D721Med (cell line): Measurements from ENCODE around the gene MFSD12.

ENCODE experiments used
- DNase-seq: peaks from one replicate; pipeline ENCODE4 v3.0.0; 2011; ENCODE audit warnings: low spot score; ENCODE audit not compliant: insufficient read length
- FAIRE-seq: peaks from 2 replicates; lab custom pipeline; 2011; peaks lifted over from hg19 to GRCh38; lab: Jason Lieb, UNC
- CTCF ChIP-seq: IDR thresholded peaks from 2 replicates; pipeline ENCODE4 v1.5.1; 2012; ENCODE audit warnings: mild to moderate bottlenecking, control low read depth; ENCODE audit not compliant: insufficient read depth; ENCODE audit errors: missing control alignments

MFSD12 gene

GRCh38 chr19:3524078-3524842 is 33.1 kb downstream of the MFSD12 start:
- TF ChIP-seq CTCF, result no peak

GRCh38 chr19:3523361-3524077 is 33.9 kb downstream of the MFSD12 start:
- no peak for FAIRE-seq
- no peak for DNase-seq
- TF ChIP-seq CTCF, result no peak

More at GRCh38 chr19:3524078-3524842, 33.1 kb downstream of the MFSD12 start:
- DNase-seq (no peak), FAIRE-seq (no peak)

GRCh38 chr19:3522421-3523360 is 34.7 kb downstream of the MFSD12 start:
- no peak for TF ChIP-seq CTCF
- FAIRE-seq (no peak), DNase-seq (no peak)

- DNase-seq (no peak), FAIRE-seq (no peak)
- TF ChIP-seq CTCF, result no peak
These were observed 36.3 kb downstream of the MFSD12 start for GRCh38 chr19:3521104-3521445.

- FAIRE-seq, result no peak
- DNase-seq, result no peak
These were observed 37.0 kb downstream of the MFSD12 start for GRCh38 chr19:3520166-3521103.

More at GRCh38 chr19:3520166-3521103, 37.0 kb downstream of the MFSD12 start:
- no peak for TF ChIP-seq CTCF
